ENCODE measurements around the gene CFAP298.
A peak's percentile ranks its signal among the peaks of the same experiment; 100 is the strongest.
"Not testable (repeated sequence)": the region's sequence is repeated elsewhere in the genome, so short reads cannot be mapped to it uniquely, and the experiment has no call there.

CFAP298 gene

DNA sequence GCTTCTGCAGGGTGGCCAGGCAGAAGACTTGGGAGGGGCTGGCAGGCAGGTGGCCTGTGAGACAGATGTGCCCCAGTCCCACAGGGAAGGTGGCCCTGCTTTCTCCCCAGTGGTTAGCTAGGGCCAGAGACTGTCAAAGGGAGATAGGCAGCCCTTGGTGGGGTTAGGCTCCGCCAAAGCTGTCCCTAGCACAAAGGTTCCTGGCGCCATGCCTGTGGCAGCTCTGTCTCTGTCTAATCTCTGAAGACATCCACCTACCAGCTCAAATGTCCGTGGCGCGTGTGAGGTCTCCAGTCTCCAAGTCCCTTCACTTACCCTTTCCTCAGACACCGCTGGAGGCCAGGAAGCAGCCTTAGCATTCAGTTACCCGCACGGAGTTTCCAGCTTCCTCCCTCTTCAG, 44.6 kb downstream of the CFAP298 start:
- DNase-seq (ENCODE audit: low spot score) (no peak), ATAC-seq (ENCODE audit: low read depth) (no peak)
- no peaks in the 10 kb centered on the region for H3K36me3 ChIP-seq (ENCODE audit: low read depth)
- no peak overlapping the region for H3K4me3 ChIP-seq (ENCODE audit: severe bottlenecking)
- H3K9me3 ChIP-seq (ENCODE audit: severe bottlenecking) = no peaks in the 10 kb centered on the region
- peaks cover 10% of the 10 kb centered on the region for H3K4me1 ChIP-seq (ENCODE audit: insufficient read depth, poor library complexity, severe bottlenecking)
- TF ChIP-seq CTCF (IDR thresholded peaks at IDR 0.05; ENCODE audit: poor library complexity, severe bottlenecking) = no peak
- no peak overlapping the region for H3K27ac ChIP-seq (ENCODE audit: poor library complexity, severe bottlenecking)
- no peaks in the 10 kb centered on the region for H3K27me3 ChIP-seq (ENCODE audit: insufficient read depth, poor library complexity, severe bottlenecking)

DNA sequence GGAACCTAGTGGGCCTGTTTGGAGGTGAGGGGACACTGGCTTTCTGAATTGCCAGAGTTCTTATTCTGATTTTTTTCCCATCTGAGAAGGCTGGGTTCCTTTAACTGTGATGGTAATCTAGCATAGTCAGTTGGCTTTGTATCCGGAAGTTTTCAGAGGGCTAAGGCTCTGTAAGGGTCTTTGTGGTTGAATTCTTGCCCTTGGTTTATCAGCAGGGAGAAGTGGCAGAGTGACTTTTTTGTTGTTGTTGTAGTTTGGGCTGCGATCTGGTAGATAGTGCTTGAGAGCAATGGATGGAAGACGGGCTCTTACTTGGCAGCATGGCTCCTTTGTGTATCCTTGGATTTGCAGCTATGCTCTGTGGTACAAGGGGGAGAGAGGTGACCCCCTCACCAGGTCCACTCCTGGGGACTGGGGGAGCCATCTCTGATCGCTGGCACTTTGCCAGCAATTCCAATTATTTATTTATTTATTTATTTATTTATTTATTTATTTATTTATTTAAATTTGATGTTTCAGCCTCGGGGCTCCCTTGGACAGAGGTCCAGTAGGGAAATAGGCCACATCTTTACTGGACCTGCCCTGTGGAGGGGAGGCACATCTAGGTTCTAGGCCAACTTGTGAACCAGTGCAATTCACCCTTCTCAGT, 45.3 kb downstream of the CFAP298 start:
- no peak for TF ChIP-seq CTCF (IDR thresholded peaks at IDR 0.05; ENCODE audit: poor library complexity, severe bottlenecking)
- H3K4me3 ChIP-seq (ENCODE audit: severe bottlenecking) = no peak overlapping the region
- no peak for DNase-seq (ENCODE audit: low spot score)
- H3K36me3 ChIP-seq (ENCODE audit: low read depth) = no peaks in the 10 kb centered on the region
- no peak overlapping the region for H3K27ac ChIP-seq (ENCODE audit: poor library complexity, severe bottlenecking)
- H3K4me1 ChIP-seq (ENCODE audit: insufficient read depth, poor library complexity, severe bottlenecking) = peaks cover 10% of the 10 kb centered on the region
- no peaks in the 10 kb centered on the region for H3K27me3 ChIP-seq (ENCODE audit: insufficient read depth, poor library complexity, severe bottlenecking)
- H3K9me3 ChIP-seq (ENCODE audit: severe bottlenecking) = no peaks in the 10 kb centered on the region
- ATAC-seq (ENCODE audit: low read depth) = no peak

GRCh38 chr21:32565856-32566465, 46.2 kb downstream of the CFAP298 start:
- Histone ChIP-seq H3K27me3 (ENCODE audit: insufficient read depth, poor library complexity, severe bottlenecking) (no peaks in the 10 kb centered on the region), H3K36me3 (ENCODE audit: low read depth) (no peaks in the 10 kb centered on the region), H3K9me3 (ENCODE audit: severe bottlenecking) (no peaks in the 10 kb centered on the region), H3K4me3 (ENCODE audit: severe bottlenecking) (no peak overlapping the region), H3K27ac (ENCODE audit: poor library complexity, severe bottlenecking) (no peak overlapping the region), H3K4me1 (ENCODE audit: insufficient read depth, poor library complexity, severe bottlenecking) (peaks cover 10% of the 10 kb centered on the region)
- no peak for ATAC-seq (ENCODE audit: low read depth)
- DNase-seq (ENCODE audit: low spot score) = no peak
- TF ChIP-seq CTCF (IDR thresholded peaks at IDR 0.05; ENCODE audit: poor library complexity, severe bottlenecking) = no peak

- Histone ChIP-seq H3K27me3 (ENCODE audit: insufficient read depth, poor library complexity, severe bottlenecking) (no peaks in the 10 kb centered on the region), H3K27ac (ENCODE audit: poor library complexity, severe bottlenecking) (no peak overlapping the region), H3K4me1 (ENCODE audit: insufficient read depth, poor library complexity, severe bottlenecking) (no peaks in the 10 kb centered on the region), H3K9me3 (ENCODE audit: severe bottlenecking) (no peaks in the 10 kb centered on the region), H3K4me3 (ENCODE audit: severe bottlenecking) (no peak overlapping the region), H3K36me3 (ENCODE audit: low read depth) (no peaks in the 10 kb centered on the region)
- DNase-seq (ENCODE audit: low spot score) = no peak
- TF ChIP-seq CTCF (IDR thresholded peaks at IDR 0.05; ENCODE audit: poor library complexity, severe bottlenecking) = no peak
- ATAC-seq (ENCODE audit: low read depth) = no peak
These were observed 49.3 kb downstream of the CFAP298 start for GRCh38 chr21:32562915-32563314.

- Histone ChIP-seq H3K4me1 (ENCODE audit: insufficient read depth, poor library complexity, severe bottlenecking) (no peaks in the 10 kb centered on the region), H3K4me3 (ENCODE audit: severe bottlenecking) (no peak overlapping the region), H3K27ac (ENCODE audit: poor library complexity, severe bottlenecking) (no peak overlapping the region), H3K36me3 (ENCODE audit: low read depth) (no peaks in the 10 kb centered on the region), H3K9me3 (ENCODE audit: severe bottlenecking) (no peaks in the 10 kb centered on the region), H3K27me3 (ENCODE audit: insufficient read depth, poor library complexity, severe bottlenecking) (no peaks in the 10 kb centered on the region)
- TF ChIP-seq CTCF (IDR thresholded peaks at IDR 0.05; ENCODE audit: poor library complexity, severe bottlenecking) = peak; percentile 51
- ATAC-seq (ENCODE audit: low read depth) = no peak; the same call in 2 of the 3 replicates
- DNase-seq (ENCODE audit: low spot score) = no peak
These were observed 49.8 kb downstream of the CFAP298 start for GRCh38 chr21:32562426-32562825.

DNA sequence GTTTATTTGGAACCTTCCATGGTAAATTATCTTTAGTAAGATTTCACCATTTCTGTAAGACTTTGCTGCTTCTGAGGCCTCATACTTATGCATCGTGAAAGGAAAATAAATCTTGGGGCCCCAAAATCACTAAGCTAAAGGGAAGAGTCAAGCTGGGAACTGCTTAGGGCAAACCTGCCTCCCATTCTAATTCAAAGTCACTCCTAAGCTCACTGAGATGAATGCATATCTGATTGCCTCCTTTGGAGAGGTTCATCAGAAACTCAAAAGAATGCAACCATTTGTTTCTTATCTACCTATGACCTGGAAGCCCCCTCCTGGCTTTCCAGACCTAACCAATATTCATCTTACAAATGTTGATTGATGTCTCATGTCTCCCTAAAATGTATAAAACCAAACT, 50.7 kb downstream of the CFAP298 start:
- not testable (repeated sequence) for H3K27me3 ChIP-seq (ENCODE audit: insufficient read depth, poor library complexity, severe bottlenecking); H3K27ac ChIP-seq (ENCODE audit: poor library complexity, severe bottlenecking); H3K4me3 ChIP-seq (ENCODE audit: severe bottlenecking); DNase-seq (ENCODE audit: low spot score); H3K4me1 ChIP-seq (ENCODE audit: insufficient read depth, poor library complexity, severe bottlenecking); H3K9me3 ChIP-seq (ENCODE audit: severe bottlenecking); ATAC-seq (ENCODE audit: low read depth); H3K36me3 ChIP-seq (ENCODE audit: low read depth)
